ENCODE measurements around the gene LGALS9. TPM values are rescaled to one million over a fixed set of nuclear protein-coding genes. Genes with fewer than 3 reads are reported as not detected.

Gene LGALS9
- total and polyA plus RNA-seq, 2 experiments from 2014 or later, result 0.48 to 0.73 TPM

GRCh38 chr17:27624539-27624938 lies 6.4 kb upstream of the LGALS9 start (continued):
- TF ChIP-seq ZNF462 (CRISPR knock-in tag; IDR thresholded peaks at IDR 0.05) (no peak), CREB1 (CRISPR knock-in tag; IDR thresholded peaks at IDR 0.05; ENCODE audit: low read depth) (no peak), ETS1 (IDR thresholded peaks at IDR 0.05) (no peak), POLR2AphosphoS5 (IDR thresholded peaks at IDR 0.05; ENCODE audit: low read depth) (no peak), EZH2 (IDR thresholded peaks at IDR 0.05; ENCODE audit: low read depth, unreplicated experiment) (no peak), EZH2phosphoT487 (IDR thresholded peaks at IDR 0.05; ENCODE audit: unreplicated experiment) (no peak), REST (IDR thresholded peaks at IDR 0.05; ENCODE audit: unreplicated experiment) (no peak), JUNB (IDR thresholded peaks at IDR 0.05; ENCODE audit: unreplicated experiment) (no peak)
